GM04504 (cell line): Measurements from ENCODE around the gene SSMEM1.
"Not testable (repeated sequence)": the region's sequence is repeated elsewhere in the genome, so short reads cannot be mapped to it uniquely, and the experiment has no call there.

Source experiments
- DNase-seq: peaks from one replicate; pipeline ENCODE4 v3.0.0-alpha.2; 2012; ENCODE audit warnings: low read depth

The SSMEM1 gene

GRCh38 chr7:130207642-130208041, at the start of gene SSMEM1:
Gene SSMEM1 (plus strand): TSS chr7:130207860. CDS start chr7:130207911, 51 bp downstream.
- peak; percentile 53 for DNase-seq

GRCh38 chr7:130160023-130160422, 47.6 kb upstream of the SSMEM1 start:
- DNase-seq = no peak

GRCh38 chr7:130160455-130160854, 47.2 kb upstream of the SSMEM1 start:
- no peak for DNase-seq

- DNase-seq = no peak
Measured at GRCh38 chr7:130162196-130162595, 45.5 kb upstream of the SSMEM1 start.

DNA sequence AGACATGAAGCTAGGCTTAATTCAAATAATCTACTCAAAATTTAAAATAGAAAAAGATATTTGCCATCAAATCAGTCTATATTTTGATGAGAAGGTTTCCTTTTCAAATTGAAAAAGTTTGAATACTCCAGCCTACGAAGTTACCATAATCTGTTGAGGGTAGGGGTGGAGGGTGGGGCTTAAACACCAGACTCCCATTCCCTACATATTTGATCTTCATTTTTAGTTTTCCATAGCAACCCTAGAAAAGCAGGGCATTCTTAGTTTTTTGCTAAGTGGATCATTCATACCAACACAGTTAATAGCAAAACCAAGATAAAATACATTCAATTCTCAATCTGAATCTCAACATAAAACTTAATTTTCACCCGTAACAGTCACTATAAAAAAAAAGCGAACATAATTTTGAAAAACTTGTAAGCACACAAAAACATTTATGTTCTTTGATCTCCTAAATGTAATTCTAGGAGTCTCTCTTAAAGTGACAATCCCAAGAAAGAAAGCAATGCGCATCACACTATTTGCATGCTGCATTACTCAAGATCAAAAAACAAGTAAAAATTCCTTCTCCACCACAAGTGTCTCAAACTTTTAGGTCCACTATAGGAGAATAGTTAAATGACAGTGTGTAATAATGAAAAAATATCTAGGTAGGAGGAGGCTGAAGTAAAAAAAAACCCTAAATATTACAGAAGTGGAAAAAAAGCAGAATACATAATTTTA, 33.3 kb upstream of the SSMEM1 start:
- no peak for DNase-seq

DNA sequence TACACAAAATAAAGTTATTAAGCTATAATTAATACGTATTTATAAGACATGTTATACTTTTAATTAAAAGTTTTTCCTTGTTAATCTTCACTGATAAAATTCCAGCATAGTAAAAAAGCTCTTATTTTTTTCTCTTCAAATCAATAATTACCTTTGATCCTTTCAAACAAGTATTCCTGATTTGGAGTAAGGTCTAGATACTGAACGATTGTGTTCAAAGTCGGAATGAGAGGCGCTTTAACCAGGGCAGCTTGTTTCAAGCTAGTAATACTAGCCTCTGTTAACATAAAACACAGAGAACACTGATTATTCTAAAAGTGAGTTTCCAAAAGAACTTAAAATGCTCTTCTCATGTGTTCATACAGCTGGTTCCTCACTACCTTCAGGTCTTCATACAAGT, 29.4 kb upstream of the SSMEM1 start:
- DNase-seq = no peak

DNA sequence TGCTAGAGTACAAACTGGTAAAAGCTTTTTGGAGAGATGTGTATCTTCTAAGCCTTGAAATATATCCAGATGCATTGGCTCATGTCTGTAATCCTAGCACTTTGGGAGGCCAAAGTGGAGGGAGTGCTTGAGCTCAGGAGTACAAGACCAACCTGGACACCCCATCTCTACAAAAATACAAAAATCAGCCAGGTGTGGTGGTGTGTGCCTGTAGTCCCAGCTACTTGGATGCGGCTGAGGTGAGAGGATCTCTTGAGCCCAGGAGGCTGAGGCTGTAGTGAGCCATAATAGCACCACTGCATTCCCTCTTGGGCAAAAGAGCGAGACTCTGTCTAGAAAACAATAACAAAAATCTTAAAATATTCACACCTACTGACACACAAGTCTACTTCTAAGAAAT, 28.0 kb upstream of the SSMEM1 start:
- DNase-seq = no peak

GRCh38 chr7:130180571-130181262, 26.9 kb upstream of the SSMEM1 start:
- no peak for DNase-seq

- DNase-seq = no peak
Measured at GRCh38 chr7:130181263-130181605, 26.4 kb upstream of the SSMEM1 start.

DNA sequence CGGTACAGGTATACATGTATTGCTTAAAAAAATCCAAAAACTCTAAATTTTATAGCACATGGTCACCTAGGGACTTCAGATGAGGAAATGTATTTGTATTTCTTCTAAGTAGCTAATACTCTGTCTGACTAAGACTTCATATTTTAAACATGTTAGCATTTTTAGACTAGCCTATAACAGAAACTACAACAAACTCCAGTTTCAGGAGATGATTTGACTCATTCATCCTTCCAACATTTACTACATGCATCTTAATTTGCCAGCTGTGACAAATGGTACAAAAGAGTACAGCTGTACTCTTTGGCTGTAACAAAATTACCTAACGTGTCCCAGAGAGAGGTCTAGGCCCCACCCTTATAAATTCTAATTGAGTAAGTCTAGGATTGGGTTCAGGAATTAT, 24.7 kb upstream of the SSMEM1 start:
- DNase-seq = no peak

DNA sequence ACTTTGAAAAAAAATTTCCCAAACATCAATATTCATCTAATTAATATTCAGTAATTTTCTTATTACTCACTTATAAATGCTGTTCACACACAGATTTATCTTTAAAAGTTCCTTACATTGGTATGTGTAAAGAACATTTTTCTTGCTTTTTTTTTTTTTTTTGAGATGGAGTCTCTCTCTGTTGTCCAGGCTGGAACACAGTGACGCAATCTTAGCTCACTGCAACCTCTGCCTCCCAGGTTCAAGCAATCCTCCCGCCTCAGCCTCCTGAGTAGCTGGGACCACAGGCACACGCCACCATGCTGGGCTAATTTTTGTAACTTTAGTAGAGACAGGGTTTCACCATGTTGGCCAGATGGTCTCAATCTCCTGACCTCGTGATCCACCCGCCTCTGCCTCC, 23.3 kb upstream of the SSMEM1 start:
- not testable (repeated sequence) for DNase-seq

DNA sequence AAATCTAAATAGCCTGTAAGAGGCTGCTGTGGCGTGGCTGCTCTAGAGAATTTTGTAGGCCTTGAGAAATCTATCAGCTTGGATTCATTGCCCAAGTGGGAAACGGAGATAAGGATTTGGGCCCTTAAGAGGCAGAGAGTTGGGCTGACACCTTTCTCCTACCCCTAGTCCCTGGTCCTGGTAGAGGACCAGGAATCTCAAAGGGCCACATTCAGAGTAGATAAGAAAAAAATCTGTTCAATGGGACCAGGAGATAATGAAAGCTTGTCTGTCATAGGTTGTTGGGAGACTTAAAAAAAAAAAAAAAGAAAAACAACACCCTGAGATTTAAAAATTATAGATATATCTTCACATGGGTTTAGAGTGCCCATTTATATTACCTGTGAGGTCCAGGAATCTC, 20.3 kb upstream of the SSMEM1 start:
- DNase-seq = no peak

DNA sequence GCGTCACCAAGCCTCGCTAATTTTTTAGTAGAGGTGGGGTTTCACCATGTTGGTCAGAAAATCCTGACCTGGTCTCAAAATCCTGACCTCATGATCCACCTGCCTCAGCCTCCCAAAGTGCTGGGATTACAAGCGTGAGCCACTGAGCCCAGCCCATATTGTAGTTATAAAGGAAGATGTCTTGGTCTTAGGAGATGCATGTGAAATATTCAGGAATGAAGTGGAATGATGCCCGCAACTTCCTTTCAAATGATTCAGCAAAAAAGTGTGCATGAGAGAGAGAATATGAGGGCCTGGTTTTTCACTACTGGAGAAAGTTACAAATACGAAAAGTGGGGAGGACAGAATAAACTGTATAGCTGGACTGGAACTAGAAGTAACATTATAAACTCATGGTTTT, 18.3 kb upstream of the SSMEM1 start:
- peak; percentile 38 for DNase-seq

- DNase-seq = no peak
Measured at GRCh38 chr7:130191791-130192190, 15.9 kb upstream of the SSMEM1 start.

GRCh38 chr7:130195396-130195795, 12.3 kb upstream of the SSMEM1 start:
- DNase-seq = no peak

GRCh38 chr7:130196476-130196875, 11.2 kb upstream of the SSMEM1 start:
- DNase-seq = no peak

- DNase-seq = no peak
Measured at GRCh38 chr7:130197094-130197493, 10.6 kb upstream of the SSMEM1 start.

DNA sequence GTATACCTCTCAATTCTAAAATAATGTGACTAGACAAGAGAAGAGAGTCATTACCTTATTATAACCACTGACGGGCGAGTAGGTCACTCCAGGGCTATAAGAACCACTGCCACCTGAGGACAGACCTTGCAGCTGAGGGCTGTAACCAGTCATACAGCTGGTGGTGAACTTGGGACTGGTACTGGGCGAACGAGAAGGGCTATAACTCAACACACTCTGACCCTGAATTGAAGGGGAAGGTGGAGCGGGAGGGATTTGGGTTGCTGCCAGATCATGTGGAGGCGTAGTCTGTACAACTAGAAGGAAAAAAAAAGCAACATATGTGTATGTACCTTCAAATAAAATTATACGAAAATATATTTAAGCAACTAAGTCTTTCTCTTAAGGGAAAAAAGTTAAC, 5.9 kb upstream of the SSMEM1 start:
- DNase-seq = no peak

- DNase-seq = peak; percentile 92
Measured at GRCh38 chr7:130205084-130205947, 2.3 kb upstream of the SSMEM1 start, which contains the start of gene TMEM209. Gene TMEM209 (minus strand): TSS chr7:130205406. CDS start chr7:130205375, 31 bp downstream.

DNA sequence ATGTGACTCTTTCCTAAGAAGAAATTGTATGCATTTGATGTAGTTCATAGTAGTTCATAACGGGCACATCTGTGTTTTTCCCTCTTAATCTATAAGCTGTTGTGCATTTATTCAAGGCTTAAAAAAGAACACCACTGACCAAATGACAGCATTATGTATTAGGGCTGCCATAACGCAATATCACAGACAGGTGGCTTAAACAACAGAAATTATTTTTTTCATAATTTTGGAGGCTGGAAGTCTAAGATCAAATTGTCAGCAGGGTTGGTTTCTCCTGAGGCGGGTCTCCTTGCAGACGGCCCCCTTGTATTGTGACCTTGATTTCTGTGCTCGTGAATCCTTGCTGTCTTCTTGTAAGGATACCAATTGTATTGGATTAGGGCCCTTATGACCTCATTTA, 627 bp upstream of the SSMEM1 start:
- DNase-seq = no peak

- DNase-seq = no peak
Measured at GRCh38 chr7:130208516-130208915, 856 bp downstream of the SSMEM1 start.

DNA sequence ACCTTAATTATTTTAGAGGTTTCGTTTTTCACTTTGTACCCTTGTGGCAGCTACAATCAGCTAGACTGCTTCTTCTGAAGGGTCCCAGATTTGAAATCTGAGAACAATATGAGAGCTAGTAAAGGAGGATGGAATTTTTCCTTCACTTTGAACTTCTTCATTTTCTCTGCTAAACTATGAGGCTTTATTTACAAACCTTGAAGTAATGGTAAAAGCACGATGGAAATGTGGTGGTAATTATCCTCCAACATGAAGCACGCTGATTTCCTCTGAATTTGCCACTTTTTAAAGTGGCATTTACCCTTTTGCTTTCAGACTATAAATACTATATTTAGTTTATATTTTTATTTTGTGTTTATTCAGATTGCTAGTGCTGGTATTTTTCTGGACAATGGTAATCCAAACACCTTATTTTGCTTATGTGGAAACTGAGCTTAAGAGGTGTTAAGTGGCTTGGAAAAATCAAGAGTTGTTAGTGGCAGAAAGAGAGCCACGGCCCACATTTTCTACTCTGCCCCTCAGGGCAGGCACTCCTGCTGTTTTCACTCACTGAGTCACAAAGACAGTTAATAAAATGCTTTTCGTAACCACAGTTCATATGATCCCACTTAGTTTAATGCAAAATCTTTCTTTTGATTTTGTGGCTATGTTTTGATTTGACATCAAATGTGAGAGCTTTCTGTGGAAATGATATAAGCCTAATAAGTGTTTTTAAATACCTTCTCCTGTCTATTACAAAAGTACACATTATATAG, 2.7 kb downstream of the SSMEM1 start:
- peak; percentile 37 for DNase-seq
